GM21619 (cell line): ENCODE data around the gene MAVS.
"Not testable (repeated sequence)": the region's sequence is repeated elsewhere in the genome, so short reads cannot be mapped to it uniquely, and the experiment has no call there.

Experiments
- ATAC-seq: cut with Tn5 transposase; IDR thresholded peaks from one replicate; pipeline ENCODE4 v1.9.1; 2021; ENCODE audit not compliant: unreplicated experiment

The MAVS gene

DNA sequence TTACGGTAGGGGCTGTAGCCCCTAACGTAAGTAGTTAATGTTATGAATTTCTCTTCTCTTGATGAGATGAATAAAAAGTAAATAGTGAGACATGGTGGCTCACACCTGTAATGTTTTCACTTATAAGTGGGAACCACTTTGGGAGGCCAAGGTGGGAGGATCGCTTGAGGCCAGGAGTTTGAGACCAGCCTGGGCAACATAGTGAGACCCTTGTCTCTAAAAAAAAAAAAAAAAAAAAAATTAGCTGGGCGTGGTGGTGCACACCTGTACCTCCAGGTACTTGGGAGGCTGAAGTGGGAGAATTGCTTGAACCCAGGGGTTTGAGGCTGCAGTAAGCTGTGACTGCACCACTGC lies 32.3 kb downstream of the MAVS start:
- not testable (repeated sequence) for ATAC-seq

DNA sequence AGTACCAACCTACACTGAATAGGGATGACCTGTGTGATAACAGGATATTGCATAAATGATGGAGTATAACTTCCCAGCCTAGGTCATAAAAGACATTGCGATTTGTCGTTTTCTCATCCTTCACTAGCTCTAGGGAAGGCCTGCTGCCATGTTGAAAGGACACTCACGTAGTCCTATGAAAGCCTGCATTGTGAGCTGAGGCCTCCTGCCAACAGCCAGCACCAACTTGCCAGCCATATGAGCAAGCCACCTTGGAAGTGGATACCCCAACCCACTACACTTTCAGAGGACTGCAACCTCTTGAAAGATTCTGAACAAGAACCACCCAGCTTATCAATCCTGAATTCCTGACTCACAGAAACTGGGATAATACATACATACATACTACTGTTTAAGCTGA lies 39.1 kb downstream of the MAVS start:
- no peak for ATAC-seq

DNA sequence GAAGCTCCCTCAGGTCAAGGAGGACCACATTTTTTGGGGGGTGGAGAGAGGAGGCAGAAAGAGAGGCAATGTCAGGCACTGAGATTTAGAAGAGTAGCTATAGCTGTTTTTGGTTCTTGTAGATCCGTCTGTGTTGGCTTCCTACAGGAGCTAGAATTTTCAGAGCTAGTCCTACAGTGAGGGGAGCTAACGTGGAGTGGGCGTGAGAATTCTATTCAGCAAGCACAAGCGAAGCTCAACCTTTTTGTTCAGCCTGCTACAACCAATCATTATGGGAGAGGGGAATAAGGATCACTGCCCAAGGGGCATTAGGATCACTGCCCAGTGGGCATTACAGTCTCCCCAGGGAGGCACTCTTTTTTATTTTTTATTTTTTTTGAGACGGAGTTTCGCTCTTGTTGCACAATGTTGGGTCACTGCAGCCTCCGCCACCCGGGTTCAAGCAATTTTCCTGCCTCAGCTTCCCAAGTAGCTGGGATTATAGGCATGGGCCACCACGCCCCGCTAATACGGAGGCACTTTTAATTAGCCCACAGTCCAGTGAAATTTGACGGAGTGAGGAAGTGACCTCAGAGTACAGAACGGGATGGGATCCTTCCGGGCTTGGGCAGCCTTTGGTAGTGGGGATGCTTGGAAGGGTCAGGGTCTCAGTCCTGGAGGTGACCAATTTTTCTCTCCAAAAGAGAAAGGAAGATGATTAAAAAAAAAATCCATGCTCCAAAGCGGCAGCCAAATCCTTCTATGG lies 41.4 kb downstream of the MAVS start:
- no peak for ATAC-seq

DNA sequence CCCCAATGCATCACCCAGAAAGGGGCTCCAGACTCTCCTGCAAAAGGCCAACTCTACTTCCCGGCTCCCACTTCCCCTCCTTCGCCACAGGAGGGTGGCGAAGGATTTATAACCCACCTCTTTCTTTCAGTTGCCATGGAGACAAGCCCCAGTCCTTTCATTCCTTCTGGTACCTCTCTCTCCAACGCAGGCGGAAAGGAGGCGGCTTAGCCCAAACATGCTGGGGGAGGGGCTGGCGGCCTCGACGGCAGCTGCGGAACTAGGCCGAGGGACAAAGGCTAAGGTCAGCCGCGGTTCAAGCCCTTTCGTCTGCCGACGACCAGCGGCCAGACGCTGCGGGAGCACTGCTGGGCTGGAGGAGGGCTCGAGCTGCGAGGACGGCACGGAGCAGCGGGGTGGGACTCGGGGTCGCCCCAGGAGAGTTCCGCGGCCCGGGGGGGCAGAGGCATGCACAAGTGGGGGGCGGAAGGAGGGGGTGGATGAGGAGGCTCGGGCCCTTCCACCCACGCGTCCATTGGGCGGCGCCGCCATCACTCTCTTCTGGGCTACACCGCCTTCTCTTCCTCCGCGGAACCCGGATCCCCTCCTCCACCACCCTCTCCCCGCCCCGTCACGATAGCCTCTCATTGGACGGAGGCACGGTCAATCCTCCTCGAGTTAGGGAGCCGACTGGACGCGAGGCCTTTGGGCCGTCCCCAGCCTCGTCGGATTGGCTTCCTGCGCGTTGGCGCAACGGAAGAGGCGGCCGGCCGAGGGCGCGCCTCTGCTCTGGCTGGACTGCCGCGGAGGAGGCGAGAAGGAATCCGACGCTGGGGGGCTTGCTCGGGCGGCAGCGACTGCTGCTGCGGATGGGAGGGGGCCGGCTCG lies 42.2 kb downstream of the MAVS start, which contains the start of gene PANK2:
Gene PANK2, plus strand, starts transcription at position 766 of the 867 bp plus-strand sequence.
- ATAC-seq = peak; percentile 86

DNA sequence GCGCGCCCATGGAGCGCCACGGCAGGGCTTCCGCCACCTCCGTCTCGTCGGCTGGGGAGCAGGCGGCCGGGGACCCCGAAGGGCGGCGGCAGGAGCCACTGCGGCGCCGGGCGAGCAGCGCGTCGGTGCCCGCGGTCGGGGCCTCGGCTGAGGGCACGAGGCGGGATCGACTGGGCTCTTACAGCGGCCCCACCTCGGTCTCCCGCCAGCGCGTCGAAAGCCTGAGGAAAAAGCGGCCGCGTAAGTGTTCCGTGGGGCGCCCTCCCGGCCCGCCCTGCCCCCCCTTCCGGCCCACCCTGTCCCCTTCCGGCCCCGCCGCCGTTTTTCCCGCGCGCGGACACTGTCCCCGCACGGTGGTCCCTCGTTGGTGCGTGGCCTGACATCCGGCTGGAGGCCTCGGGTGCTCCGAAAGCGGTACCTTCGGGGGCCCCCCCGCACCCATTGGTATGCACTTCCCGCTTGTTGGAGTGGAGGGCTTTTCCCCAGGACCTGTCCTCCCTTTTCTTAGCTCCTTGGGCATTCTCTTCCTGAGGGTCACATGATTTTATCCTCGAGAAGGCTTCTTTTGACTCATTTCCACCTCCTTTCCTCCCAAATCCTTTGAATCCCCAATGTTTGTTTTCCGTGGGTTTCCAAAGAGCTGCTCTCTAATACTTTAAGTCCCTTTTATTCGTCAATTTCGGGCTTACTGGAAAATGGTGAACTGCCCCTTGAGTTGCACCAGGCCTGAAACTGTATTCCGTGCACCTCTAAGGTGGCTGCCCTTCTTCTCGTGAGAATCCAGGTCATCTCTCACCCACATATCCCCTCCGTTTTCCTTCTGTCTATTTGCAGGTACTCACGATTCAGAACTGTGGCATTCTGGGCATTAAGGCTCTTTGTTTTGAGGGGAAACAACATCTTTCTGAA lies 43.1 kb downstream of the MAVS start:
- peak; percentile 31 for ATAC-seq

DNA sequence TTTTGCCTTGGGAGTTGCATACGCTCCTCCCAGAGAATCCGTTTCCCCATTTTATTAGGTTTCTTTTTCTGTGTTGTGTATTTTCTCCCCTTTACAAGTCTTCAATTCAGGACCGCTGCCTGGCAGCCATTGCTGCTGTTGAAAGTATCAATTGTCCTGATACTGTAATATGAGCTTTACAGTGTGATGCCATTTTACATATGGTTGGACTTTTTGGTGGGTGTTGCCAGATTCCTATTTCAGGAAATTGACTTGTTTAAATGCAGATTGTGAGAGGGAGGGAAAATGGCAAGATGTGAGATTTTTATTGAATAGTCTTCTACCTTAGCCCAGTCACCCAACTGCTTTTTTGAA lies 43.7 kb downstream of the MAVS start:
- ATAC-seq = no peak

DNA sequence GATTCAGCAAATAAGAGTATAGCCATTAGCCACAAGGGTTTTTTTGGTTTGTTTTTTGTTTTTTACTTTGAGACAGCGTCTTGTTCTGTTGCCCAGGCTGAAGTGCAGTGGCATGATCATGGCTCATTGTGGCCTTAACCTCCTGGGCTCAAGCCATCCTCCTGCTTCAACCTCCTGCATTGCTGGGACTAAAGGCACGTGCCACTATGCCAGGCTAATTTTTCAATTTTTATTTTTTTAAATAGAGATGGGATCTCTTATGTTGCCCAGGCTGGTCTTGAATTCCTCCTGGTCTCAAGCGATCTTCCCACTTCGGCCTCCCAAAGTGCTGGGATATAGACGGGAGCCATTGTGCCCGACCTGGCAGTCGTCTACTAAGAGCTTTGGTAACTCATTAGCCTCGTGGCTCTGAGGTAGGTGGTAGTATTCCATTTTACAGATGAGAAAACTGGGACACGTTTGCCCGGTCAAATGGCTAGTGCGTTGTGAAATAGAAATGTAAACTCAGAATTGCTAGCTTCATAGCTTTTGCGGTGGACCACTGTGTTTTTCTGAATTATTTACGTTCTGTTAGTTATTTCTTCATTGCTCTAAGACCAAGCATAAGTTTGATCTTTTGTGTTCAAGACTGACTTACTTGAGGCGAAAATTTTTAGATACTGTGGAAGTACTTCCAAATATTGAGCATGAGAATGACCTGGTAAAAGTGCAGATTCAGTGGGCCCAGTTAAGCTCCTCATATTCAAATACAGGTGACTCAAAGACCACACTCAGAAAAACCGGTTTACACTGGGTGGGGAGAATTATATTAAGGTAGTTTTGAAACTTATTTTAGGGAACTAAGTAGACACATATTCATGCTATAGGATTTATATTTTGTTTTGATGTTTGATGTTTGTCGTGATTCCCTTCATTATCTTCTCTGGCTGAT lies 44.6 kb downstream of the MAVS start:
- ATAC-seq = no peak

DNA sequence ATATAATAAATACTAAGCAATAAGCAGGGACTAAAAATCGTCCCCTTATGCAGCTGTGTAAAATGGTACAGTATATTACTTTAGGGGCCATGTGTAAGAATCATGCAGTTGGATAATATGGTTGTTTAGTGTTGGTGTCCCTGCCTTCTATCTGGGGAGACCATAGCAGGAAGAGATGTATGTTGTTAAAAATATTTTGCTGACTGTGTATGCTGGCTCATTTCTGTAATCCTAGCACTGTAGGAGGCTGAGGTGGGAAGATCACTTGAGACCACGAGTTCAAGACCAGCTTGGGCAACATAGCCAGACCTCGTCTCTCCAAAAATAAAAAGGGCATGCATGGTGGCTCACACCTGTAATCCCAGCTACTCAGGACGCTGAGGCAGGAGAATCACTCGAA lies 48.2 kb downstream of the MAVS start:
- ATAC-seq = no peak

DNA sequence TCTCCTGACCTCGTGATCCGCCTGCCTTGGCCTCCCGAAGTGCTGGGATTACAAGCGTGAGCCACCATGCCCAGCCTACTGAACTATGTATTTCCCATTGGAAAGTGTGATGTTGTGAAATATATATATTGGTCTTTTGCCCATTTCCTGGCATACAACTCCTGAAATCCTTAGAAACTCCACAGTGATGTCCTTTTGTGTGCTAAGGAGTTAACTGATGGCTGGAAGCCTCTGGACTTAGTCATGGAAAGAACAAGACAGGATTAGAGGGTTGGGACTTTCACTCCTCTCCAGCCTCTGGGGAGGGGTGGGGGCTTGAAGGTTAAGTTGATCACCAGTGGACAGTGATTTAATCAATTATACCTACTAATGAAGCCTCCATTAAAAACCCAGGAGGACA lies 49.7 kb downstream of the MAVS start:
- ATAC-seq = no peak

DNA sequence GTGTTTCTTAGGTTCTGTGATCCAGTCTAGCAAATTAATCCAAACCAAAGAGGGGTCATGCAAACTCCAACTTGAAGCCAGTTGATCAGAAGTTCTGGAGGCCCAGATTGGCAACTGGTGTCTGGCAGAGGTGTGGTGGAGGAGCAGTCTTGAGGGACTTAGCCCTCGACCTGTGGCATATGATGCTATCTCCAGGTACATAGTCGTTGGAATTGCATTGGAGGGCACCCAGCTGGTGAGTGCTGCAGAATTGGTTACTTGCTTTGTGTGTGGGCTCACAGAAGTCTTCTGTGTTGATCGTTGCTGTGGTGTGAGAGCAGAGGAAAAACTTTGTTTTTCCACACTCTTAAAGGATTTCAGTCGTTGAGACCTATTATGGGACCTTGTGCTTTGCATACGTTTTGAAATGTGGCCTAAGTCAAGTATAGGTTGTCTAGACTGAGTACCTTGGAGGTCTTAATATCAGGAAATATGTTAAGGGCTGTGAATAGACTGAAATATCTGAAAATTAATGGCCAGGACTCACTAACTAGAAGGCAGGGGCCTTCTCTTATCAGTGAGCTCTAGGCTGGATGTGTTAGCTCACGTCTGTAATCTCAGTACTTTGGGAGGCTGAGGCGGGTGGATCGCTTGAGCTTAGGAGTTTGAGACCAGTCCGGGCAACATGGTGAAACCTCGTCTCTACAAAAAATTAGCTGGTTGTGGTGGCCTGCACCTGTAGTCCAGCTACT lies 50.4 kb downstream of the MAVS start:
- ATAC-seq = no peak

DNA sequence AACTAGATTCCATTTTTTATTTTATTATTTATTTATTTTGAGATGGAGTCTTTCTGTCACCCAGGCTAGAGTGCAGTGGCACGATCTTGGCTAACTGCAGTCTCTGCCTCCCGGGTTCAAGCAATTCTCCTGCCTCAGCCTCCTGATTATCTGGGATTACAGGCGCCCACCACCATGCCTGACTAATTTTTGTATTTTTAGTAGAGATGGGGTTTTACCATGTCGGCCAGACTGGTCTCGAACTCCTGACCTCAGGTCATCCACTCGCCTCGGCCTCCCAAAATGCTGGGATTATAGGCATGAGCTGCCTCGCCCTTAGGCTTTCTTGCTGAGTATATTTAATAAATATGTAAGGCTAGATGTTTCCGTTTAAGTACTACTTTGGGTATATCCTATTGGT lies 51.5 kb downstream of the MAVS start:
- ATAC-seq = not testable (repeated sequence)

DNA sequence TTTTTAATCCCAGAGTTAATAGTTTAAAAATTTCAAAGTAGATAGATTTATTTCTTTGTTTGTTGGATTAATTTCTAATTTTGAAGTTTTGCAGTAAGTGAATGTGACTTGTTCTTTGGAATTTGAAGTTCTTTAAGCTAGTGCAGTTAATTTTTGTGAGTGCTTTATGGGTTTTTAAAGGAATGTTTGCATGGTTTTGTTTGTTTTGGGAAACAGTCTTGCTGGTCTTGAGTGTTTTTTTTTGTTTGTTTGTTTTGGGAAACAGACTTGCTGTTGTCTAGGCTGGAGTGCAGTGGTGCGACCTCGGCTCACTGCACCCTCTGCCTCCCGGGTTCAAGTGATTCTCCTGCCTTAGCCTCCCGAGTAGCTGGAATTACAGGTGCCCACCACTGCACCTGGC lies 52.0 kb downstream of the MAVS start:
- ATAC-seq = no peak

DNA sequence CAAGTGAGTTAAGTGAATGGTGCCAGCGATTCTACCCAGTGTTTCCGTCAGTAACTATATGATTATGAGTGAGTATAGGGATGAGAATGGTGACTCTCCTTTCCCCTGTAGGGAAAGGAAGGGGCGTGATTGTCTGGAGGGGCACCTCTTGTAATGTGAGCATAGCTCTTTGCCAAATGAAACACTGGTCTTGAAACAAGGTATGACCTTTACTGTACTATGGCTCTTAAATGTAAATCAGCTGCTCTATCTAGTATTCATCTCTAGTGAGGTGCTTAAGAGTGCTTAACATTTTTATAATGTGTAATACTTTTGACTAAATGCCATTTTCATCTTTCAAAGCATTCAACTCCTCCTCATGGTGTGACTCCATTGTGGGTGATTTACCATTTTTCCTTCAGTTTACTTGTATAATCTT lies 53.6 kb downstream of the MAVS start:
- no peak for ATAC-seq

DNA sequence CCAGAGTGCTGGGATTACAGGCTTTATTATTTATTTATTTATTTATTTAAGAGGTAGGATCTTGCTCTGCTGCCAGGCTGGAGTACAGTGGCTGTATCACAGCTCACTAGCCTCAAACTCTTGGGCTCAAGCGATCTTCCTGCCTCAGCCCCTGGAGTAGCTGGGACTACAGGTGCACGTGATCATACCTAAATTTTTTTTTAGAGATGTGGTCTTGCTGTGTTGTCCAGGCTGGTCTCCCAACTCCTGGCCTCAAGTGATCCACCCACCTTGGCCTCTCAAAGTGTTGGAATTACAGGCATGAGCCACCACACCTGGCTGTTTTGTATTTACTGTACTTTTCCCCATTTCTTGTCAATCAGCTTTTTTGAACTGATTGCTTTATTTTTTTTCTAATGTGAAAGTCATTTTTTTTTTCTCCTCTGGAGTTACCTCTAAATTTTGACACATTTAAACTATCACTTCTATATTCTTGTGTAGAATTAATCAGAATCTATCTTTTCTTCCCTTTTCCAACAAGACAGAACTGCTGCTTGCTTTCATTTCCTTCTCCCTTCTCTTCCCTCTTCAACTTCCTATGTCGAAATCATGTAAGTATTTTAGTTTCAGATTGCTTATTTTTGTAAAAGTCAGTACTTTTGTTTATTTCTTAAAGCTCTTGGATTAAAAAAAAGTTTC lies 54.5 kb downstream of the MAVS start:
- ATAC-seq = no peak

DNA sequence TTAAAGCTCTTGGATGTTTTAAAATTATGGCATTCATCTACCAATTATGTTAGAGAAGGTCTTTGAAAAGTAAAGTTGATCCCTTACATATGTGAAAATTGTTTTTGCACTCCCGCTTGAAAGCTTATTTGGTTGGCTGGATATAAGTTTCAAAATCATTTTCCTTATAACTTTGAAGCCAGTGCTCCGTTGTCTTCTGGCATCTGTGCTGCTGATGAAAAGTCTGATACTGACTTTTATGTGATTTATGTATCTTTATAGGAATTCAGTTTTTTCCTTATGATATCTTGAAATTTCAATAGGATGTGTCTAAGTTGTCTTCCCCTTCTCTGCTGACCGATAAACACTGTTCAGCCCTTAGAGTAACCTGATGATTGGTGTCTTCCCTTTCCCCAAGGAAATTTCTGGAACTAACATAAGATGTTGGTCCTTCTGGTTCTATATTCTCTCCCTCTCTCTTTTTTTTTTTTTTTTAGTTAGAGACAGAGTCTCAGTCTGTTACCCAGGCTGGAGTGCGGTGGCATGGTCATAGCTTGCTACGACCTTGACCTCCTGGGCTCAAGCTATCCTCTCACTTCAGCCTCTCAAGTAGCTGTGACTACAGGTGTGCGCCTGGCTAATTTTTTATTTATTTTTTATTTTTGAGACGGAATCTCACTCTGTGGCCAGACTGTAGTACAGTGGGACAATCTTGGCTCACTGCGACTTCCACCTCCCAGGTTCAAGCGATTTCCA lies 55.2 kb downstream of the MAVS start:
- ATAC-seq = no peak

DNA sequence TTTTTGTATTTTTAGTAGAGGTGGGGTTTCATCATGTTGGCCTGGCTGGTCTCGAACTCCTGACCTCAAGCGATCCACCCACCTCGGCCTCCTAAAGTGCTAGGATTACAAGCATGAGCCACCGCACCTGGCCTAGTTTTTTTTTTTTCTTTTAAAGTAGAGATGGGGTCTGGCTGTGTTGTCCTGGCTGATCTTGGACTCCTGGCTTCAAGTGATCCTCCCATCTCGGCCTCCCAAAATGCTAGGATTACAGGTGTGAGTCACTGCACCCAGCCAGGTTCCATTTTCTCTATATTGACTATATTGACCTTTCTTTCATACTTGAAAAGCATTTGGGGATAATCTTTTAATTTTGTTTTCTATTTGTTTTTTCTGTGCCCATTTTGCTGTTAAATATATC lies 55.8 kb downstream of the MAVS start:
- ATAC-seq = no peak

DNA sequence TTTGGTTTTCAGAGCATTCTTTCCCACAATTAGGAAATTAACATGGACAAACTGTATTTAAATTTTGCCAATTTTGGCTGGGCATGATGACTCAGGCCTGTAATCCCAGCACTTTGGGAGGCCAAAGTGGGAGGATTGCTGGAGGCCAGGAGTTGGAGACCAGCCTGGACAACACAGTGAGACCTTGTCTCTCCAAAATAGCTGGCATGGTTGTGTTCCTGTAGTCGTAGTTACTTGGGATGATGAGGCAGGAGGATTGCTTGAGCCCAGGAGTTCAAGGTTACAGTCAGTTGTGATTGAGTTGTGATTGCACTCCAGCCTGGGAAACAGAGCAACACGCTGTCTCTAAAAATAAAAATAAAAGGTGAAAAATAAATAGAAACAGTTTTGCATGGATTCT lies 57.6 kb downstream of the MAVS start:
- ATAC-seq = no peak

DNA sequence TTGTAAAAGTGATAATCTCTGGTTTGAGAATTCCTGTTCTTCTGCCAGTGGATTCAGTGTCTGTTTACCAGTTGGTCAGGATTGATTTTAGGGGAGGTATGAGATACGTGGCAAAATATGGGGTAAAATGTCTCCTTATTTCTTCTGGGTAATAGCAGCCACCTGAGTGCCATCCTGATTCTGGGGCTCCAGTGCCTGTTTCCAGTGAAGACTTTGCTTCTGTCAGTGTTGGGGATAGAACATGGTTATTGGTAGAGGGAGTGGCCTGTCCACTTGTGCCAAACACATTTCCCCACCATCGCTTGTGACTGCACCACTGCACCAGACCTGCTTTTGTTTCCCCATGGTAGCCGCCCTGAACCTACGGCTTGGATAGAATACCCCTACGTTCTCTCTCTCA lies 58.2 kb downstream of the MAVS start:
- no peak for ATAC-seq
